ENCODE data around the gene KCNH2. TPM values are rescaled to one million over a fixed set of nuclear protein-coding genes. Genes with fewer than 3 reads are reported as not detected.

Gene KCNH2
- total and polyA plus RNA-seq, 10 of the 15 experiments (the other 5 are each of a cell fraction or from before 2014, with no cell fraction given): 0.04 to 0.24 (median 0.17) TPM; not detected in 6

- SMC1A ChIA-PET (ENCODE audit: uncharacterized antibody, unreplicated experiment): no interaction called here
- no peak overlapping the region for H3K27ac ChIP-seq (ENCODE audit: control insufficient read depth, insufficient read depth)
- FAIRE-seq (no peak), ATAC-seq (peak; percentile 79), DNase-seq (ENCODE audit: low read depth, low spot score) (no peak)
- no peaks in the 10 kb centered on the region for H3K79me2 ChIP-seq (ENCODE audit: control insufficient read depth, insufficient read depth, low read length)
- no peaks in the 10 kb centered on the region for H3K9me3 ChIP-seq (replicated peaks; ENCODE audit: control insufficient read depth, insufficient read depth, low read length)
- no peaks in the 10 kb centered on the region for H3K36me3 ChIP-seq (ENCODE audit: control insufficient read depth in 2 of 2, insufficient read depth in 2 of 2, low read length in 1 of 2)
- in situ Hi-C loops (cut with MboI): no loop called here
- peaks cover 0 to 2% of the 10 kb centered on the region in 2 experiments; a peak in 1 of 4 replicates for H3K27me3 ChIP-seq (replicated peaks in 1 of 2; ENCODE audit: control insufficient read depth in 2 of 2, insufficient read depth in 2 of 2, low read length in 1 of 2)
- intact Hi-C loops (cut with micrococcal nuclease; ENCODE audit: unreplicated experiment): no loop called here
- H2AFZ ChIP-seq (ENCODE audit: control insufficient read depth, low read depth, low read length): no peak overlapping the region
- H3K4me1 ChIP-seq (ENCODE audit: control insufficient read depth, insufficient read depth, low read length): no peaks in the 10 kb centered on the region
- no TSS peak for BruUV-seq (replicated peaks)
- H3K9ac ChIP-seq (ENCODE audit: control insufficient read depth, insufficient read depth, low read length): no peak overlapping the region
- WGBS (ENCODE audit: insufficient coverage, insufficient replicate concordance, low lambda C conversion rate, missing lambda C conversion rate): 17% methylated on average over 14 of the region's 14 CpGs
- no peak for TF ChIP-seq HSF1 (IDR thresholded peaks at IDR 0.05; ENCODE audit: low read depth, low read length)
- TF ChIP-seq TCF7 (IDR thresholded peaks at IDR 0.05; ENCODE audit: borderline replicate concordance): no peak
- TF ChIP-seq ZNF592 (IDR thresholded peaks at IDR 0.05): no peak
- TF ChIP-seq ESRRA (IDR thresholded peaks at IDR 0.05; ENCODE audit: low read length): no peak
- no peak for TF ChIP-seq SRF (IDR thresholded peaks at IDR 0.05; ENCODE audit: low read depth in 2 of 2, low read length in 2 of 2)
- no peak for TF ChIP-seq BHLHE40 (IDR thresholded peaks at IDR 0.05; ENCODE audit: borderline replicate concordance in 1 of 2, low read depth in 2 of 2, low read length in 1 of 2)
- TF ChIP-seq ZNF622 (IDR thresholded peaks at IDR 0.05): no peak
- TF ChIP-seq POLR2AphosphoS5 (IDR thresholded peaks at IDR 0.05; ENCODE audit: low read length): no peak
- TF ChIP-seq ZNF384 (IDR thresholded peaks at IDR 0.05; ENCODE audit: borderline replicate concordance, low read depth, low read length): no peak
- no peak for TF ChIP-seq HDAC6 (IDR thresholded peaks at IDR 0.05; ENCODE audit: unreplicated experiment)
- TF ChIP-seq NRF1 (conservative IDR thresholded peaks at IDR 0.05; ENCODE audit: low read depth, low read length): no peak
- TF ChIP-seq RFX5 (IDR thresholded peaks at IDR 0.05; ENCODE audit: low read depth, low read length): no peak
- TF ChIP-seq PKNOX1 (IDR thresholded peaks at IDR 0.05): no peak
- TF ChIP-seq MXI1 (IDR thresholded peaks at IDR 0.05; ENCODE audit: low read depth, low read length): no peak
- H3K4me3 ChIP-seq: no peak overlapping the region
- no peaks in the 10 kb centered on the region for H4K20me1 ChIP-seq (ENCODE audit: control insufficient read depth, insufficient read depth)
- POLR2A ChIA-PET: no interaction called here
- no peak overlapping the region for H3K4me2 ChIP-seq (ENCODE audit: control insufficient read depth, insufficient read depth)
- RAD21 ChIA-PET (ENCODE audit: unreplicated experiment): no interaction called here
- CTCF ChIA-PET: no interaction called here
Measured at GRCh38 chr7:150942001-150942590, 36.0 kb downstream of the KCNH2 start.
